IMR-90 (cell line): ENCODE results near the gene DCC.

Experiments used
- BHLHE40 ChIP-seq: fragments of 150-350 bp; IDR thresholded peaks from 2 replicates; pipeline ENCODE4 v1.6.1; 2016; ENCODE audit warnings: mild to moderate bottlenecking, low read depth, low read length
- CEBPB ChIP-seq: IDR thresholded peaks from 2 replicates; pipeline ENCODE4 v1.6.1; 2012; ENCODE audit warnings: low read depth, low read length, improper control_type of control experiment
- CHD1 ChIP-seq: IDR thresholded peaks from 2 replicates; pipeline ENCODE4 v1.6.1; 2012; ENCODE audit warnings: low read depth, low read length, improper control_type of control experiment
- FOS ChIP-seq: fragments of 150-350 bp; IDR thresholded peaks from 2 replicates; pipeline ENCODE4 v1.6.1; 2016; ENCODE audit warnings: low read depth, low read length
- MAFK ChIP-seq: IDR thresholded peaks from 2 replicates; pipeline ENCODE4 v1.6.1; 2012; ENCODE audit warnings: low read depth, low read length, improper control_type of control experiment
- MAZ ChIP-seq: IDR thresholded peaks from 2 replicates; pipeline ENCODE4 v1.6.1; 2012; ENCODE audit warnings: low read depth, mild to moderate bottlenecking, low read length, improper control_type of control experiment, moderate library complexity, borderline replicate concordance
- NFE2L2 ChIP-seq: fragments of 150-350 bp; IDR thresholded peaks from 2 replicates; pipeline ENCODE4 v1.6.1; 2016; ENCODE audit warnings: low read depth, mild to moderate bottlenecking, low read length
- POLR2A ChIP-seq: IDR thresholded peaks from 2 replicates; pipeline ENCODE4 v1.6.1; 2012; ENCODE audit warnings: mild to moderate bottlenecking, low read depth, low read length
- RAD21 ChIP-seq: IDR thresholded peaks from 2 replicates; pipeline ENCODE4 v1.6.1; 2012; ENCODE audit warnings: low read length, improper control_type of control experiment
- RCOR1 ChIP-seq: IDR thresholded peaks from 2 replicates; pipeline ENCODE4 v1.6.1; 2012; ENCODE audit warnings: mild to moderate bottlenecking, low read length, improper control_type of control experiment; ENCODE audit not compliant: insufficient replicate concordance
- SMC3 ChIP-seq: fragments of 150-350 bp; IDR thresholded peaks from 2 replicates; pipeline ENCODE4 v1.6.1; 2016; ENCODE audit warnings: low read depth, mild to moderate bottlenecking, antibody characterized with exemption, low read length, moderate library complexity
- TF ChIP-seq, protein P1 (sequence below): conservative IDR thresholded peaks from 2 replicates; pipeline ENCODE4 v1.5.1; 2012; ENCODE audit warnings: mild to moderate bottlenecking, low read depth, low read length, improper control_type of control experiment
- TF ChIP-seq, protein P2 (sequence below): fragments of 150-350 bp; IDR thresholded peaks from 2 replicates; pipeline ENCODE4 v1.6.1; 2016; ENCODE audit warnings: low read depth, mild to moderate bottlenecking, low read length, moderate library complexity, borderline replicate concordance

DNA sequence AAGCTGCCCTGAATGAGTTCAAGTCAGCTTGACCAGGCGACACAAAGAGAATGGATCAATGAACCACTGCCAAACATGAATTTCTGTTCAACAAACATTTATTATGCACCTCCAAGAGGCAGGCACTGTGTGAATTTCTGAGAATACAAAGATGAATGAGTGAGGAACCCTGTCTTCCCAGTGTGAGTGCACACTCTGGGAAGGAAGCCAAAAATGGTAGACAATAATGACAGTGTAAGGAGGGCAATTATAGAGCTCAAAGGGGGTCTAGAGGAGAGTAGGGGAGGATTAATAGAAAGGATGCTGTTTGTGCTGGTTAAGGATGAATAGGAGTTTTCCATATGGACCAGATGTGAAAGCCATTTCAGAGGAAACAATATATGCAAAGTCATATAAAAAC, 213.4 kb downstream of the DCC start:
- no peak for TF ChIP-seq BHLHE40
- TF ChIP-seq, protein P1, sequence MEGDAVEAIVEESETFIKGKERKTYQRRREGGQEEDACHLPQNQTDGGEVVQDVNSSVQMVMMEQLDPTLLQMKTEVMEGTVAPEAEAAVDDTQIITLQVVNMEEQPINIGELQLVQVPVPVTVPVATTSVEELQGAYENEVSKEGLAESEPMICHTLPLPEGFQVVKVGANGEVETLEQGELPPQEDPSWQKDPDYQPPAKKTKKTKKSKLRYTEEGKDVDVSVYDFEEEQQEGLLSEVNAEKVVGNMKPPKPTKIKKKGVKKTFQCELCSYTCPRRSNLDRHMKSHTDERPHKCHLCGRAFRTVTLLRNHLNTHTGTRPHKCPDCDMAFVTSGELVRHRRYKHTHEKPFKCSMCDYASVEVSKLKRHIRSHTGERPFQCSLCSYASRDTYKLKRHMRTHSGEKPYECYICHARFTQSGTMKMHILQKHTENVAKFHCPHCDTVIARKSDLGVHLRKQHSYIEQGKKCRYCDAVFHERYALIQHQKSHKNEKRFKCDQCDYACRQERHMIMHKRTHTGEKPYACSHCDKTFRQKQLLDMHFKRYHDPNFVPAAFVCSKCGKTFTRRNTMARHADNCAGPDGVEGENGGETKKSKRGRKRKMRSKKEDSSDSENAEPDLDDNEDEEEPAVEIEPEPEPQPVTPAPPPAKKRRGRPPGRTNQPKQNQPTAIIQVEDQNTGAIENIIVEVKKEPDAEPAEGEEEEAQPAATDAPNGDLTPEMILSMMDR: no peak
- no peak for TF ChIP-seq NFE2L2
- TF ChIP-seq CEBPB: no peak
- TF ChIP-seq POLR2A: no peak
- TF ChIP-seq, protein P2, sequence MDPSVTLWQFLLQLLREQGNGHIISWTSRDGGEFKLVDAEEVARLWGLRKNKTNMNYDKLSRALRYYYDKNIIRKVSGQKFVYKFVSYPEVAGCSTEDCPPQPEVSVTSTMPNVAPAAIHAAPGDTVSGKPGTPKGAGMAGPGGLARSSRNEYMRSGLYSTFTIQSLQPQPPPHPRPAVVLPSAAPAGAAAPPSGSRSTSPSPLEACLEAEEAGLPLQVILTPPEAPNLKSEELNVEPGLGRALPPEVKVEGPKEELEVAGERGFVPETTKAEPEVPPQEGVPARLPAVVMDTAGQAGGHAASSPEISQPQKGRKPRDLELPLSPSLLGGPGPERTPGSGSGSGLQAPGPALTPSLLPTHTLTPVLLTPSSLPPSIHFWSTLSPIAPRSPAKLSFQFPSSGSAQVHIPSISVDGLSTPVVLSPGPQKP: no peak
- no peak for TF ChIP-seq CHD1
- TF ChIP-seq MAFK: no peak
- TF ChIP-seq RCOR1: no peak
- no peak for TF ChIP-seq FOS
- TF ChIP-seq RAD21: no peak
- no peak for TF ChIP-seq SMC3
- no peak for TF ChIP-seq MAZ
